Esophagus squamous epithelium (tissue), 5 donors: ENCODE results near the gene HLA-DOA. TPM values are rescaled to one million over a fixed set of nuclear protein-coding genes. Genes with fewer than 3 reads are reported as not detected.
A peak's percentile ranks its signal among the peaks of the same experiment; 100 is the strongest.

ENCODE experiments used
- DNase-seq: peaks from one replicate; lab custom pipeline; 2025; lab: John Stamatoyannopoulos, UW
- H3K27ac ChIP-seq, 4 donors: fragments of 200-600 bp; sonication (generic); one replicate each; pipeline ENCODE4 v1.5.1; 2016 to 2019; ENCODE audit warnings: mild to moderate bottlenecking in 1 of 4
- H3K27me3 ChIP-seq, 4 donors: fragments of 200-600 bp; sonication (generic); 1 replicate in 3 of 4; 2 replicates in 1 of 4; pipeline versions ENCODE4 v1.5.1 to v1.6.0; 2017 to 2021; ENCODE audit warnings: antibody characterized with exemption in 1 of 4
- H3K36me3 ChIP-seq, 3 donors: fragments of 200-600 bp; sonication (generic); one replicate each; pipeline ENCODE4 v1.5.1; 2016 to 2019
- H3K4me1 ChIP-seq, 3 donors: fragments of 200-600 bp; sonication (generic); one replicate each; pipeline ENCODE4 v1.5.1; 2017 to 2019
- H3K4me3 ChIP-seq, 4 donors: fragments of 200-600 bp; sonication (generic); 1 replicate in 3 of 4; 2 replicates in 1 of 4; pipeline ENCODE4 v1.5.1; 2016 to 2019; ENCODE audit warnings: mild to moderate bottlenecking in 2 of 4, moderate library complexity in 1 of 4
- H3K9me3 ChIP-seq, 3 donors: fragments of 200-600 bp; sonication (generic); one replicate each; pipeline ENCODE4 v1.5.1; 2016 to 2019
- CTCF ChIP-seq, 6 experiments: fragments of 450-650 bp in 4 of 6; fragments of 200-600 bp in 2 of 6; sonication (generic) in 2 of 6; IDR thresholded peaks; one replicate each; pipeline ENCODE4 v1.5.1; 2016 to 2019; ENCODE audit warnings: antibody characterized with exemption in 6 of 6, mild to moderate bottlenecking in 4 of 6, moderate library complexity in 4 of 6
- POLR2A ChIP-seq, 4 donors: fragments of 450-650 bp; IDR thresholded peaks; one replicate each; pipeline ENCODE4 v1.6.1; 2017; ENCODE audit warnings: antibody characterized with exemption in 4 of 4, mild to moderate bottlenecking in 4 of 4, moderate library complexity in 3 of 4
- WGBS, 2 donors: methylation state at CpG; one replicate each; pipeline ENCODE4 v1.1.5; 2018; 5-methylcytosine and 5-hydroxymethylcytosine counted together
- intact Hi-C: fragments of 100-400 bp; cut with DNase I; formaldehyde crosslinking; loops from one replicate; pipeline ENCODE4 v1.15.0; 2022
- total RNA-seq, 4 donors: library from RNA; depleted of rRNA; stranded (reverse); fragments of >200 nt; gene quantifications; one replicate each; pipeline ENCODE4 v1.1.0, GENCODE V29; 2016
- donor health status: DM: yes; HTN: yes; CAD: no.

The HLA-DOA gene
- total RNA-seq, 4 donors from 2014 or later: 0.61 to 9.7 (median 1.6) TPM

- Histone ChIP-seq H3K27ac (peak overlapping the region; percentile 33 to 87 (median 66)), H3K9me3 (no peaks in the 10 kb centered on the region), H3K4me1 (peaks cover 0 to 9% (median 5%) of the 10 kb centered on the region in 3 donors), H3K27me3 (peaks cover 0 to 12% (median 0%) of the 10 kb centered on the region in 4 donors), H3K4me3 (no peak overlapping the region), H3K36me3 (no peaks in the 10 kb centered on the region)
- WGBS, 2 donors: 44 to 53% methylated on average over 2 to 3 of the region's 3 CpGs
- DNase-seq: no peak
- intact Hi-C loops: no loop called here
- TF ChIP-seq POLR2A (IDR thresholded peaks at IDR 0.05) (no peak), CTCF (IDR thresholded peaks at IDR 0.05) (no peak)
Measured at GRCh38 chr6:33030245-33030644, 20.9 kb upstream of the HLA-DOA start.

- intact Hi-C loops: no loop called here
- peak overlapping the region; percentile 33 to 87 (median 66) for H3K27ac ChIP-seq
- peaks cover 0 to 9% (median 5%) of the 10 kb centered on the region in 3 donors for H3K4me1 ChIP-seq
- H3K4me3 ChIP-seq: no peak overlapping the region
- TF ChIP-seq CTCF (IDR thresholded peaks at IDR 0.05) (no peak), POLR2A (IDR thresholded peaks at IDR 0.05) (peak in 2 of 4 donors; percentile 39 to 68)
- DNase-seq: peak; percentile 18
- H3K36me3 ChIP-seq: no peaks in the 10 kb centered on the region
- peaks cover 0 to 8% (median 0%) of the 10 kb centered on the region in 4 donors for H3K27me3 ChIP-seq
- H3K9me3 ChIP-seq: no peaks in the 10 kb centered on the region
- 42 to 58% methylated on average over 6 of the region's 6 CpGs for WGBS, 2 donors
Measured at GRCh38 chr6:33029328-33030184, 20.2 kb upstream of the HLA-DOA start.

GRCh38 chr6:33028220-33028849 lies 18.9 kb upstream of the HLA-DOA start:
- Histone ChIP-seq H3K4me3 (no peak overlapping the region), H3K4me1 (peaks cover 0 to 9% (median 5%) of the 10 kb centered on the region in 3 donors), H3K27me3 (peaks cover 0 to 3% (median 0%) of the 10 kb centered on the region in 4 donors), H3K9me3 (no peaks in the 10 kb centered on the region), H3K27ac (peak overlapping the region in 3 of 4 donors; percentile 36 to 87 (median 70)), H3K36me3 (no peaks in the 10 kb centered on the region)
- TF ChIP-seq POLR2A (IDR thresholded peaks at IDR 0.05) (no peak), CTCF (IDR thresholded peaks at IDR 0.05) (no peak)
- intact Hi-C loops: no loop called here
- DNase-seq: no peak
- 18 to 29% methylated on average over 1 of the region's 1 CpG for WGBS, 2 donors

- Histone ChIP-seq H3K27ac (no peak overlapping the region), H3K4me3 (no peak overlapping the region), H3K4me1 (peaks cover 0 to 19% (median 7%) of the 10 kb centered on the region in 3 donors), H3K9me3 (no peaks in the 10 kb centered on the region), H3K36me3 (no peaks in the 10 kb centered on the region), H3K27me3 (no peaks in the 10 kb centered on the region)
- intact Hi-C loops: no loop called here
- no peak for DNase-seq
- TF ChIP-seq CTCF (IDR thresholded peaks at IDR 0.05) (no peak), POLR2A (IDR thresholded peaks at IDR 0.05) (no peak)
Measured at GRCh38 chr6:33024521-33024920, 15.1 kb upstream of the HLA-DOA start.

- WGBS, 2 donors: 58 to 87% methylated on average over 2 to 3 of the region's 3 CpGs
- TF ChIP-seq CTCF (IDR thresholded peaks at IDR 0.05) (no peak), POLR2A (IDR thresholded peaks at IDR 0.05) (no peak)
Measured at GRCh38 chr6:33023536-33023935, 14.1 kb upstream of the HLA-DOA start.

More at GRCh38 chr6:33023536-33023935, 14.1 kb upstream of the HLA-DOA start:
- no peak overlapping the region for H3K4me3 ChIP-seq
- no peaks in the 10 kb centered on the region for H3K27me3 ChIP-seq
- H3K9me3 ChIP-seq: no peaks in the 10 kb centered on the region
- no peak overlapping the region for H3K27ac ChIP-seq
- peaks cover 0 to 21% (median 11%) of the 10 kb centered on the region in 3 donors for H3K4me1 ChIP-seq
- DNase-seq: no peak
- intact Hi-C loops: no loop called here
- no peaks in the 10 kb centered on the region for H3K36me3 ChIP-seq
